ELR (cell line): Measurements from ENCODE around the gene ZEB2.

ENCODE experiments used
- DNase-seq: peaks from one replicate; pipeline ENCODE4 v3.0.0-alpha.2; 2015; ENCODE audit warnings: low read depth

ZEB2 gene

DNA sequence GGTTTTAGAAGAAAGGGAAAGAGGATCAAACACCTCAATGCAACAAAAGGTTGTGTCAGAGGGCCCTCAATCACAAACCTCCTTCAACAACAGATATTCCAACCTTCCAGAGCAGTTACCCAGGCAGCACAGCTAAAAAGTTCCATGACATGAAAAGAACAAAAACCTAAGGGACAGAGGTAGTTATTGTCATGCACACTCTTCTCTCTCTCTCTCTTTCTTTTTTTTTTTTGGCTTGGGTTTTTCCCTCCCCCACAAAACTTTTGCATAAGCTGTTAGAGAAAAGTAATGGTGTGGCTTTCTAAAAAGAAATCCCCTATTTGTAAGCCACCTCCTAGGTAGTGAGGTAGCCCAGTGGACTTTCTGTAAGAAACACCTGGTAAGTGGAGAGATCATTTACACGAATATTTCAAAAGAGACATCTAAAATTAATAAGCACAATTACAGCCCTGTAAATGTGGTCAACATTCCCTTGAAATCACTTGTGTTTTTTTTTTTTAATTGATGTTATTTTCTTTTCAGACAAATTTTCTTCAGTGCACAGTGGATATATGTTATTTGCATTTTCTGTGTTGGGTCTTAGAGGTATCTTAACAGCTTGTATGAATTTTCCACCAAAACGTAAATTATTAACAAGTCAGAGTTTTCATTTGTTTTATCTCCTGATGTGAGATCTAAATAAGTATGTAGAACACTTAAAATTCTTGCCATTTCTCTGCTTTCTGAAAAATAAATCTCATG lies 48.4 kb downstream of the ZEB2 start:
- DNase-seq: no peak

DNA sequence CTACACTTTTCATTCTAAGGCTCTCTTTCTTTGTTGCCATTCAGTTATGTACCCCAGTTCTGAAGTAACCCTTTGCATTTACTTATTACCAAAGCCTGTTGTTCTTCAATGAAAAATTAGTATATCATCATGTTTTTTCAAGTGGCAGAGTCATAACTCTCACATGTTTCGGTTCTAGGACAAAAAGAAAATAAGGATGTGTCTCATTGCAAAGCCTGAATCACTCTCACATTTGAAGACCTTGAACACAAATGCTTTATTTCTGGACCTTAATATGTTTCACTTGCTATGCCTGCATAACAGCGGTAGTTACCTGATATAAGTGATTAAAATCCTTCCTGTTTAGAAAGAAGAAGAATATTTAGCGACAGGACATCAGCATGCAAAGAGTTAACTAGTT lies 49.1 kb downstream of the ZEB2 start:
- no peak for DNase-seq

DNA sequence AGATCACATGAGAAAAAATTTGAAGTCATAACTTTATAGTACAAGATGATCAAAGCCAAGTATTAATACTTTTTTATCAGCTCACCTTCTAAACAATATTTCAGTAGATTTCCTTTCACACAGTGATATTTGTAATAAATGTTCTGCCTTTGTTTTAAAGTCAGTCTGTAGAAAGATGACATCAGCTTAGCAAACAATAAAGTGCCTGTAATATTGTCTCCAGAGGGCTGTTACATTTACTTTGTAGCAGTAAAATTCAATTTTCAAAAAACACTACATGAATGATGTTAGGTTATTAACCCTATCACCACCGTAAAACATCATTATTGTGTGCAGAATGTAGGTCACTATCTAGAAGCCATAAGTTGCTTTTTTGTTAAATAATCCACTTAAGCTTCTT lies 49.6 kb downstream of the ZEB2 start:
- DNase-seq: no peak

DNA sequence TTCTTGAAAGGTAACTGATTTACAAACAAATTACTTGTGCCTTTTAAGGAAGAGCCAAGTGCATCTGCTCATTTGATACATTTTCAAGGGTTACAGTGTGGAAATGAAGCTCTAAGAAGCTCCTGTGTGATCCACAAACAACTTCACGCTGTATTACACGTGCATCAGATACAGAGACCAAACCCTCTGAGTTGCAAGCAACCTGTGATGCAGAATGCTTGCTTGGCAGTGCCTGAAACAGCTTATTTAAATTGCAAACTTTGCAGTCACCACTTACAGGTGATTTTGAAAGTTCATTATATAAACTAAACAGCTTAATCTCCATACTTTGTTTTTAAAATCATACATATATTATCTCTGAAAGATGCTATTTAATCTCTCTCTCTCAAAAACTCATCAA lies 50.1 kb downstream of the ZEB2 start:
- DNase-seq: no peak

DNA sequence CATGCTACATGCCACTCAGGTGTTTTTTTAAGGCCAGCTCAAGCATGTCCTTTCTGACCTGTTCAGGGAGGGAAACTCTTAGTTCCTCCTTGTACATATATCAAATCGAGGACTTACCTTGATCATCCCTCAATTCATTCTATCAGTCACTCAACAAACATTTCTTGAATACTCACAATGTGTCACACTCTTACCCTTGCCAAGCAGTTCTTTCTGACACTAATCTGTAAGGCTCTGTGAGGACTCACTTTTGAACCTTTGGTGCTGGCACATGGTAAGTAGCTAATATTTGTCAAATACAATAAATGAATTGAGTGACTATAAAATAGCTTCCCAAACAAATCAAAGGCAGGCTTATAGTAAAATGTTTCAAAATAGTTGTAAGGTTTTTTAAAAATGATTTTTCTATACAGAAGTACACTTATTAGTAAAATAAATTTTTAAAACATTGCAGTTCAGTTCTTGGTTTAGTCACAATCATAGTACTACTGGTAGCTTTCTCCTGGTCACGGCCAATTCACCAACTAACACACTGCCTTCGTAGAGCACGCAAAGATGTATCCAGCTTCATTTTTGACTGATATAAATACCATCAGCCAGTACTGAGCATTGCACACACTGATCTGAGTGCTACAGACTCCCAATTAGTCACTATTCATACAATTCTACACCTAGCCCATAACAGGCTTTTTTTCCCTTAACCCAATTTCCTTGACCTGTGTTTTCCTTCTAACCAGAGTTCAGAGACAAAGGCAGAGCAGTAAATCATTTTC lies 50.9 kb downstream of the ZEB2 start:
- no peak for DNase-seq

DNA sequence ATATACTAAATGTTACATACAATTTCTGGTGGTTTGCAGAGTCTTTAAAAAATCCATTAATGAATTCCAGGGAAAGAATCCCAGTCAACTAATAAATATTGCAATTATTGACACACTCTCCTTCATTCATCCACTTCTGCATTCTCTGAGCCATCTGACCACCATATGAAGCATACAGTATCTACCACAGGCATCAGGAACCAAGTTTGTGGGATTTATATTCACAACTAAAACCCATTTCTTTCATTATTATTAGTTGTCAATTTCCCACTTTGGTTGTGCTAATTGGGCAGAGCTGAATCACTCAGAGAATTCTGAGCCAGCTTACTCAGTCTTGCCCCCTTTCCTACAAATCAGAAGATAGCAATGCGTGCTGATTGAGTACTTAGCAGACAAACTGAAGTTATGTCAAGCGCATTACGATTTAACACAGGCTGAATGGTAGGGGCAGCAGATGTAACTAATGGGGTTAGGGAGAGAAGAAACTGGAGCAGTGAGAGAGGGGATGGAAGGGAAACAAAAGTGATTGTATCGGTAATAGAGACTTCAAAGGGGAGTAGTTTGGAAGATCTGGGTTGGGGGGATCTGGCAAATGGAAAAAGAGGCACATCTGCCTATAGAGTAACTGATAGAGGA lies 52.3 kb downstream of the ZEB2 start:
- no peak for DNase-seq

DNA sequence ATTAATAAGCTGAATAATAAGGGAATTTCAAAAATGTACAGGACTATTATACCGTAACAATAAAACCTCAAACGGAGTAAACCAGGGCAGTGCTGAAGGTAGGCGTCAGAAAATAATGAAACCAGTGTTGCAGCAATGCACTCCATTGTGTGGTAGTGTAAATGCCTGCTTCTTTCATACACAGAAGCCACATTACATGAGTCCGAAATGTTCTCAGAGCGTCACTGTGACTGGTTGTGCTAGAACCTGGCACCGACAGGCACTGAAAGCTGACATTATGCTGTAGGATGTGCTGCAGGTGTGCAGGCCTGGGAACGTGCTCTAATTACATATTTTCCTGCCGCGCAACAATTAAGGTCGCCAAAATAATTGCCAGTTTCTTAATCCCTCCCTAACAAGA lies 53.3 kb downstream of the ZEB2 start:
- no peak for DNase-seq

DNA sequence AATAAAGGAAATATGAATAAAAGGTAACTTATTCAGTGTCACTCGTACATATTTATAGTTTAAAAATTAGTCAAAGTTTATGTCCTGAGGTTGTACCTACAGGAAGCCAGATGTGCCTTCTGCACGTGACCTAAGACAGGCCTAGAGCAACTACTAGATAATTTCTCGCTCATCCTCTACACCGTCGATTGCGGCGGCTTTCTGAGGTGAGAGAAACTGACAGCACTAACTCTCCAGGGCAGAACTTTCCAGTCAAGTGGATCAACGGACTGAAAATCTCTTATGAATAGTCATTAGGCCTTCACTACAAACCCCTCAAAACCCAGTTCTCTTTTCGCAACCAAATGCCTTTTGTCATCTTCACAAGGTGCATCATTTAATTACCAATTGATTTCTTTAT lies 54.2 kb downstream of the ZEB2 start:
- DNase-seq: no peak

DNA sequence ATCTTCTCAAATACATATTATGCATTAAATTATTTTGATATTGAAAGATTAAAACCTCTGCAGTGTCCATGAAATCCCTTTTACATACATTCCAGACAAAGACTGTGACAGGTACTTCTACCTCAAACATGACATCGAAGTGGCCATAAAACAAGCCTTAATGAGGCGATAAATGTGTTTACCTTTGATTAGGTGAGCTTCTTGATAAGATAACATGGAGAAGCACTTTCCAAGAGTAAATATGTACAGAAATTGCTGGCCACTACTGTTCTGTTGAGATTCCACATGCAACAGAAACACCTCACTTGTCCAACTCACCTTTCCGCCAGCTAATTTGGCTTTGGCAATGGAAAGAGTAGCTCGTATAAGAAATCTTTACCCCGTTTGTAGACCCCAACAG lies 55.2 kb downstream of the ZEB2 start:
- DNase-seq: no peak

DNA sequence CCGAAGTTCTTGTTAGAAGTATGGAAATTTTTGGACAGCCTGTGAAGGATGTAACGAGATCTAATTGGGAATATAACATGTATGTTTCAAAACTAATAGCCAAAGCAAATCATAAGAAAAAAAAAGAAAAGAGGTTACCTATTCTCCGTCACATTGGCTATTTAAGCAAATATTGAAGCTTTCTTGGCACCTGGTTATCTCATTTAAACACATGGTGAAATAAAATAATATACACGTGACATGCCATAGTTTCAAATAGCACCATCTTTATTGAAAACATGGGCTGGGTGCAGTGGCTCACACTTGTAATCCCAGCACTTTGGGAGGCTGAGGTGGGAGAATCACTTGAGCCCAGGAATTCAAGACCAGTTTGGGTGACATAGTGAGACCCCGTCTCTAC lies 56.7 kb downstream of the ZEB2 start:
- DNase-seq: no peak

DNA sequence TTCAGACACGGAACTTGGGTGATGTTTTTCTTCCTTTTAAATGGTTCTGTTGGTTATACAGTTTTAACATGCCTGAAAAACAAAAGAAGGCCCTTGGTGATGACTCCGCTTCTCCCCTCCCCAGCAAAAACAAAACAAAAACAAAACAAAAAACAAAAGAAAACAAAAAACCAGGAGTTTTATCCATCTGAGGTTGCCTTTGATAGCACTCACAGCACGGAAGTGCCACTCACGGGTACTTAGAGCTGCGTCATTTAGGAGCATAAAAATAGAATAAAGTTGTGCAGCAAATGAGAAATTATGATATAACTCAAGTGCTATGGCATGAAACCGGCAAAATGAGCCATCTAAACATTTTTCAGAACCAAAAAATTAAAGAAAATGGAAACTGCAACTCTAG lies 57.7 kb downstream of the ZEB2 start:
- no peak for DNase-seq

DNA sequence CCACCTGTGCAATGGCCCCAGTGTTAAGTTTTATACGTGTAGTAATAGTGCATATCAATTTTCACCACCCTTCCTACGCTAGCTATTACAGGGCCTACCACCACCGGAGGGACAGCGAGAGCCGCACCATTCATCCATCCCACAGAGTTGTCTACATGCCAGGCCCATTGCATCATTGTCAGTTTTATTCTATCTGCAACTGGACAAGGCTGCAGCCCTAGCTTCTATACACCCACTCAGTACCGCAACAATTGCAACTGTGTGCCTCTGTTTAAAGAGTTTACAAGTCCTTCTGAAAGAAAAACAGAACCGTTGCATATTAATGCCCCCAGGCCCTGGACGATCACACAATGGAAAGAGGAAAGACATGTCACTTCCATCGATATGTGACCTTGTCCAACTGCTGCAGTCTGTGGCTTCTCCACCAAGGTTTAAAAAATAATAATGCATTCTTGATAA lies 58.6 kb downstream of the ZEB2 start:
- DNase-seq: no peak

DNA sequence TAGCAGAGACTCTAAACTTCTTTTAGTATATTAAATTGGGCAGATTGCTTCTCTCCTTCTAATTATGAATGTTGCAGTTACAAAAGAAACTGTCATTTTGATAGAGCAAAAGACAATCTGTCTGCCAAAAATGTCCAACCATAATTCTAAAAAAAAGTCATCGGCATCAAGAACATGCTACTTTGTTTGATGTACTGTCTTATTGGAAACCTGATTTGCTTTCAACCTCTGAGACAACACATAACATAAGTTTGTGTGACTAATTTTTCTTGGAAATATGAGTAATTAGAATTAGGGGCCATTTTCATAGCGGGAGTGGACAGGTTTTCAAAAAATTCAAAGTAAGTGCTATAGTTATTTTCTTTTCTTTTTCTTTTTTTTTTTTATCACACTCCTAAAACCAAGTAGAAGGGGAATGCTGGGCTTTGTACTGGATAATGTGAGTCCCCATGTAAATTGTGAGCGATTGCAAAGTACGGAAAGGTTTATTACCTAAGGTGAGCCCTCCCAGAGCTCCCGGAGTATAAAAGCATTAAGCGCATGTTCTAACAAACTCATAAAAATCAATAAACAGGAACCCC lies 59.1 kb downstream of the ZEB2 start:
- DNase-seq: no peak

DNA sequence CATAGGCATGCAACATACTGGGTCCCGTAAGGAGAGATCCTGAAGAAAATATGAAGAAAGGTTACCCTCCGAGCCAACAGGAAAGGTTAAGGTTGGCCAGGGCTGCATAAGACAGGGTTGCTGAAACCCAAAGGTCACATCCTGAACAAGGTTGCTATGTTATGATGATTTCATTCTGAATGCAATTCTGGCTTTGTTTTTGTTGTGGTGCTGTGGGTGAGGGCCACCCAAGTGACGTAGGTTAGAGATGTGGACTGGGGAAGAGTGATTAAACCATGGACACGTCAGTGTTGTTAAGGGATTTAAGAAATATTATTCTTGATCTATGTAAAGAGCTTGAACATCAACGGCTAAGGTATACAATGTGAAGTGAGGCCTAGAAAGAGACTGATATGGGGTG lies 60.0 kb downstream of the ZEB2 start:
- peak; percentile 60 for DNase-seq

DNA sequence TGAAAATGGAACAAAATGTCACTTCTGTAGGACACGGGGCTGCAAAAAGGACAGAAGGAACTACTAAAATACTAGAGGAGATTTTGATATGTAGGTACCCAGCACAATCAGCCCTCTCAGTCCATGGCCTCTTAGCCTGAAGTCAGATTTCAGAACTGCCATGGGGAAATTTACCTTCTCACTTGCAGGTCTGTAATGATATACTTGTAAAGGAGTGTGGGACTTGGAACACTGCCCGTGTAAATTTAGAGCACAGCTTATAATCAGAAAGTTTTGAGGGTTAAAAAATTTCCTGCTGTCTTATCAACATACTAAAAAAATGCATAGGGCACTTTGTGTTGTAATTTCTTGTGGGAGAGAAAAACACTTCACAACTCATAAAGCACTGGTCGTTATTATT lies 60.6 kb downstream of the ZEB2 start:
- no peak for DNase-seq

DNA sequence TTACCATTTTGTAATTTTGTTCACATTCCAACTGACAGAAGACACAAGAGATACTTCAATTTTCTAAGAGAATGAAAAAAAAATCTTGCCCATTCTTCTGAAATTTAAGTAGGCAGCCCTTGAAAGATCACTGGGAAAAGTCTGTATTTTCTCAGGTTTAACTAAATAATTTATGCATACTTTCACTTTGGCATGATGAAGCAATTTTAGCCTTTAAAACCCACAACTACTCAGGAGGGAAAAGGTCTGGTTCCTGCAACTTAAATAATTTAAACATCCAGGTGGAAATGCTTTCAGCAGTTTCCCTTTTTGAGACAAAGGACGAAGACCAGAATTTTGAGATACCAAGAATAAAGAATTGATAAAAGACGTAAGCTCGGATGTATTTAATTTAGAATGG lies 61.4 kb downstream of the ZEB2 start:
- DNase-seq: no peak

DNA sequence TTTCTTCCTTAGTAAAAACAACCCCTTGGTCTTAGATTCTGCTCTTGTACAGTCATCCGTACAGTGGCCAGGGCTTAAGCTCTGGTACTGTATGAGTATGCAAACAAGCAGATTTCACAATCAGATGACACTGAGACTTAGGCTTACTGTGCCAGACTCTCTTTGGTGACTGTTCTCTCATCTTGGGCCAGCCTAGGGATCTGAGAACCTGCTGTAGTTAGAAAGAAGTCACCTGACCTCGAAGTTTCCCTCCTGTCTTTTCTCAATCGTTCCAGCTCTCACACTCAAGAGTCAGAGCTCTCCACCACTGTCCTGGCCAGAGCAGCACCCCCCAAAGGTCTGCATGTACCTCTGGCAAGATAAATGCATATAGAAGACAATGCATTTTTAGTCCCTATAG lies 63.2 kb downstream of the ZEB2 start:
- DNase-seq: peak; percentile 90

DNA sequence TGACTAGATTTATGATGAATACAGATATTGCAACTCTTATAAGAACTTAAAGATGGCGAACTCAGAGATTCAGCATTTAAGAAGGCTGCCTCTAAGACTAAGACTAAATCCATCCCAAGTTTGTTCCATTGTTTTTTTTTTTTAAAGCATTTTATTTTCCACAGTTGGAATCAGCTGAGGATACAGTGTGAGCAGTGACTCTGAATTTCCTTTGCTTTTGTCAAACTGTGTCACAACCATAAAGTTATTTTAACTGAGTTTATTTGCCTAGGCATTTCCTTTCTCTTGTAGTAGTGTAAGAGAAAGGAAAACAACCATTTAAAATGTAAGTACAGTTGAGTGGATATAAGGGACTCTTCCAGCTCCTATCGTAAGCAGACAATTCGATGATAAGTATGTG lies 63.9 kb downstream of the ZEB2 start:
- DNase-seq: no peak

DNA sequence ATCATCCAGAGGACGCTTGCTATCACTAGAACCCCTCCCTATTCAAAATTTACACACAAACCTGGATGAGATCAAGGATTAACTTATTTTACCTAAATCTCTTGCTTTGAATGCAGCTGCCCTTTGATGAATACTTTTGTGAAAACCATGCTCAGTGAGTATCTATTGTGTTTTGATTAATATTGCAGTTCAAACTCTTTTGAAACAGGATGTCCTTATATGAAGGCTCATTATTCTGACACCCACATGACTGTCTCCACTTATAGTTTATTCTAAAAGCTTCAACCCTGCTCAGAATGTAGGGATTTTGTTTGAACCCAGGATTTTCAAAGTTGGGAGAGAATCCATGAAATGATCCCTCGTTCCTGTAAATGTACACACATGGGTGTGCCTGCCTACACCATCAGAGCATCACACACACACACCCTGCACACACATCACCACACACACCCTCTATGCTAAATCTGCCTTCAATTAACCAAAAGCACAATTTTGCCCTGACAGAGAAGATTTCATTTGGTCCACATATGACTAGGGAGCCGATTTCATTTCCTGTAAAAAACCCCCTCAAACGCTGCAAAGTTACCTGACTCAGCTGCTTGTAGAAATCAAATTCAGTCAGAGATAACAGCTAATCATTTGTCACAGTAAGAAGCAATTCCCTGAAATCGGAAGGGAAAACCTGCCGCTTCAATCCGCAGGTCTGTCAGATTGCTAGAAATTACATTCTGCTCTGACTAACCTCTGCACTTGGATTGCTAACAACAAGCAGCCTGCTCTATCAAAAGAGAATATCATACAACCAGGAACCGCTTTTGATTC lies 65.2 kb downstream of the ZEB2 start:
- peak; percentile 58 for DNase-seq

DNA sequence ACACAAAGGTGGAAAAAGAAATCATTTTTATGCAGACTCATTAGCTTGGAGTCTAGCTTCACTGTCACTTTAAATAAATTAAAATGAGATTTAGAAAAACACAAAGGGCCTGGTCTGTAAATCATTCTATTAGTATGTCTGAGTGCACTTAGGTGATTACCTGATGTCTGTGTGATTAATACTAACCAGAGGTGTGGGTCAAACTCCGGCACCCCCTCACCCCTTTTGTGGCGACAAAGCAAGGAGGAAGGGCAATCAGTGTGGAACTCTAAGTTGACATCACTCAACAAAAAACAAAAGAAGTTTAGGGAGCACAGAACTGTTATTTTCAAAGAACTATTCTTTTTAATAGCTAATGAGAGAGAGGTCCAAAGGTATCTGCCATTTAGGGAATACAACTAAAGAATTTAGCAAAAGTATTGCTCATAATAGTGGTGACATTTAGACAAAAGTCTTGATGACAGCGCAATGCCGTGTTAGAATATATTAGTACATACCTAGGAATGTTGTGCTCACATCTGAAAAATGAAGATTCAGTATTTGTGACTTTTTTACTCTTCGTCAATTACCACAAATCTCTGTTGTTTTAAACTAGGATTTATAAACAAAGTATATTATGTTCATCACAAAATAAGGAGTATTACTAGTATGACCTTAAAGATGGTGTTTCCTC lies 66.3 kb downstream of the ZEB2 start:
- peak; percentile 72 for DNase-seq

DNA sequence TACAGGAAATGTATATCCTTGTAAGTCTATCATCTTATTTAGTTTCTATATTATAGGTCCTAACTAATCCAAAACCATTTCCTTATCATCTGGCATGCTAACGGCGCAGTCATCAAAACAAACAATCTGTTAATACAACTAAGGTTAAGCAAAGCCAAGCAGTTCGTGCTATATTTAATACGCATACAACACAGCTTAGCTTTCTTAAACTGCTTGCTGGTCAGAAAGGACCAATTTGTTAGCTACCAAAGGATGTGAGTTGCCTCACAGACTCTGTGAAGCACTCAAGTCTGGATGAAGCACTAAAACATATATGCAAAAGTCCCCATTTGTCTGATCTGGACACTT lies 67.0 kb downstream of the ZEB2 start:
- DNase-seq: peak; percentile 39
